Urinary bladder (tissue), 4 donors: Measurements from ENCODE around the gene ZBTB20. TPM values are rescaled to one million over a fixed set of nuclear protein-coding genes. Genes with fewer than 3 reads are reported as not detected.

Experiments
- DNase-seq: peaks from one replicate; pipeline ENCODE4 v3.0.0-alpha.2; 2015; ENCODE audit errors: extremely low spot score
- H3K27ac ChIP-seq: one replicate; pipeline ENCODE4 v1.5.1; 2013; ENCODE audit warnings: low read depth, mild to moderate bottlenecking, moderate library complexity
- H3K36me3 ChIP-seq: one replicate; pipeline ENCODE4 v1.6.1; 2013; ENCODE audit warnings: mild to moderate bottlenecking, moderate library complexity; ENCODE audit not compliant: insufficient read depth
- H3K4me1 ChIP-seq: one replicate; pipeline ENCODE4 v1.6.1; 2013; ENCODE audit warnings: mild to moderate bottlenecking, moderate library complexity; ENCODE audit not compliant: insufficient read depth
- H3K4me3 ChIP-seq: one replicate; pipeline ENCODE4 v1.5.1; 2013; ENCODE audit warnings: low read depth, low read length
- WGBS: extraction: QIAGEN DNeasy Blood & Tissue Kit; methylation state at CpG from one replicate; pipeline ENCODE4 v1.1.7; 2013; 5-methylcytosine and 5-hydroxymethylcytosine counted together
- polyA plus RNA-seq: library from polyadenylated mRNA; stranded (reverse); fragments of 200-250 nt; gene quantifications from one replicate; pipeline ENCODE4 v1.2.3, GENCODE V29; 2013
- total RNA-seq: library from RNA; depleted of rRNA; stranded (reverse); fragments of >200 nt; gene quantifications from one replicate; pipeline ENCODE4 v1.2.3, GENCODE V29; 2014
- donor health status: healthy with polysubstance abuse.
- donor health status: healthy.

ZBTB20 gene
- total and polyA plus RNA-seq, 2 donors: 1.5 to 99.9 TPM

DNA sequence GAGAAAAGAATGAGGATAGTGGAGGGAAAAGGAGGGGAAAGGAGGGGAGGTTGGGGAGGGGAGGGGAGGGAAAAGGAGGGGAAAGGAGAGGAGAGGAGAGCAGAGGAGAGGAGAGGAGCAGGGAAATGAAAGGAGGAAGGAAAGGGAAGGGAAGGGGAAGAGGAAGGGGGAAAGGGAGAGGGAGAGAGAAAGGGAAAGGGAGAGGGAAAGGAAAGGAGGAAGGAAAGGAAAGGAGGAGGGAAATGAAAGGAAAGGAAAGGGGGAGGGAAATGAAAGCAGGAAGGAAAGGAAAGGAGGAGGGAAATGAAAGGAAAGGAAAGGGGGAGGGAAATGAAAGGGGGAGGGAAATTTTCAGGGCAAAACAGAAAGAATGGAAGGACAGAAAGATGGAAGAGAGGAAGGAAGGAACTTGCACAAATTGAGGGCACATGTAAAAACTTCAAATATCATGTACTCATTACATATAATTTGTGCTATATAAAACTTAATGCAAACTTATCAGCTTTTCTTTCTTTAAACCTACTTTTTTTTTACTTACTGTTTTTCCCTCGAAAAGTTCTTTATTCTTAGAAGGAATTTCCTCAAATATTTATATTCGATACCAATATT is 148.0 kb downstream of the ZBTB20 start:
- Histone ChIP-seq H3K36me3 (no peaks in the 10 kb centered on the region), H3K4me3 (no peak overlapping the region), H3K4me1 (no peaks in the 10 kb centered on the region), H3K27ac (no peak overlapping the region)
- no peak for DNase-seq
- WGBS: 97% methylated on average over 2 of the region's 2 CpGs

- H3K4me1 ChIP-seq: no peaks in the 10 kb centered on the region
- H3K4me3 ChIP-seq: no peak overlapping the region
- H3K36me3 ChIP-seq: no peaks in the 10 kb centered on the region
- H3K27ac ChIP-seq: no peak overlapping the region
- 83% methylated on average over 6 of the region's 6 CpGs for WGBS
- DNase-seq: no peak
Measured at GRCh38 chr3:114994554-114995341, 152.3 kb downstream of the ZBTB20 start.

DNA sequence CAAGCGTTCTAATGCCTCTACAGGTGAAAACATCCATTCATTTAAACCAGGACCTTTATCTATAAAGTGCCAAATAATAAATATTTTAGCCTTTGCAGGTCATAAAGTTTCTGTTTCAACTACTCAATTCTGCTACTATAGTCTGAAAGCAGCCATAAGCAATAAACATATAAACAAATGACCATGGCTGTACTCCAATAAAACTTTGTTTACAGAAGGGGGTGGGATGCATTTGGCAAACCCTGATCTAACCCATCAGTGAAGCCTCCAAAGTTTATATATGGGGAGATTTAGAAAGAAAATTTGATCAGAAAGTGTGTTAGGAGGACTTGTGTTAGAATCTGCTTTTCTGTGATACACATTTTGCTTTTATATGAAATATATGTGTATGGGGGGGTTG is 161.3 kb downstream of the ZBTB20 start:
- Histone ChIP-seq H3K27ac (no peak overlapping the region), H3K4me3 (no peak overlapping the region), H3K4me1 (no peaks in the 10 kb centered on the region), H3K36me3 (no peaks in the 10 kb centered on the region)
- no peak for DNase-seq
- 85% methylated on average over 1 of the region's 1 CpG for WGBS

DNA sequence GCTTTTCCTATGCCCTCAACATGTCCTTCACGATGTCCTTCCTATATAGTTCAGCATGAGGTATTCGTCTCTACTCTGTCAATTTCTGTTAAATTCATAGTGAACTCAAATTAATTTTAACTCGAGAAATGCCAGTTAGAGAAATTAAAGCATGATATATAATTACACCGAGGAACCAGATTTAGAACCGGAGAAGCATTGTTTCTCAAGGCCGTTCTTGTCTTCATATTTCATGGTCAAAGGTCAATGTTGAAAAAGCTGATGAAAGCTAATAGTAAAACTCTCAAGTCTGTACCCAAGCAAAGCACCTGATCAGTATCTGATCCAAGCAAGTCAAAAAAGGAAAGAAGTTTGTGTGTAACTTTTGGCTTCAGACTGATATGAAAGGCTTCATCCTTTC is 163.8 kb downstream of the ZBTB20 start:
- H3K4me3 ChIP-seq: no peak overlapping the region
- DNase-seq: no peak

DNA sequence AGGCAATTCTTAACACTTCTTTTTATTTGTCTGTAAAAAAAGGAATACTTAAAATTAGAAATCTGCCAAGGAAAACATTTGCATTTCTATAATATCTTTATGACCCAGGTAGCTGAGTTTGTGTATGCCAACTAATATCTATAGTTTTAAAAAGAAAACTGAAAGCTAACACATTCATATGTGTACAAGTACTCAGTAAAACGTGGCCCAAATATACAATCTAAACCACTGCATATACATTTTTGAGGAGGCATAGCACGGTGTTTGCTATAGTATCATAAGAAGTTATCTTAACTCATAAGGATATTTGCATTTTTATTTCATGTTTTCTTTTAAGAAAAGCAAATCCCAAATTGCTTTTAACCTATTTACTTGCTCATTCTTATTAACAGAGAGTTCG is 172.7 kb downstream of the ZBTB20 start:
- H3K27ac ChIP-seq: no peak overlapping the region
- no peak for DNase-seq
- no peaks in the 10 kb centered on the region for H3K36me3 ChIP-seq
- H3K4me1 ChIP-seq: no peaks in the 10 kb centered on the region
- 93% methylated on average over 3 of the region's 3 CpGs for WGBS
- H3K4me3 ChIP-seq: no peak overlapping the region

More for the DNA sequence above, 163.8 kb downstream of the ZBTB20 start:
- Histone ChIP-seq H3K4me1 (no peaks in the 10 kb centered on the region), H3K27ac (no peak overlapping the region), H3K36me3 (no peaks in the 10 kb centered on the region)
- WGBS: 91% methylated on average over 6 of the region's 6 CpGs

GRCh38 chr3:114973536-114973935 is 173.6 kb downstream of the ZBTB20 start:
- 87% methylated on average over 3 of the region's 3 CpGs for WGBS

GRCh38 chr3:114967168-114967567 is 179.9 kb downstream of the ZBTB20 start:
- DNase-seq: no peak
- H3K4me1 ChIP-seq: no peaks in the 10 kb centered on the region
- H3K36me3 ChIP-seq: no peaks in the 10 kb centered on the region
- no peak overlapping the region for H3K27ac ChIP-seq
- no peak overlapping the region for H3K4me3 ChIP-seq
- WGBS: 24% methylated on average over 1 of the region's 1 CpG

More at GRCh38 chr3:114973536-114973935, 173.6 kb downstream of the ZBTB20 start:
- Histone ChIP-seq H3K36me3 (no peaks in the 10 kb centered on the region), H3K4me1 (no peaks in the 10 kb centered on the region), H3K27ac (no peak overlapping the region), H3K4me3 (no peak overlapping the region)
- DNase-seq: no peak

- Histone ChIP-seq H3K4me1 (no peaks in the 10 kb centered on the region), H3K4me3 (no peak overlapping the region), H3K27ac (no peak overlapping the region), H3K36me3 (no peaks in the 10 kb centered on the region)
- WGBS: 38% methylated on average over 2 of the region's 2 CpGs
- no peak for DNase-seq
Measured at GRCh38 chr3:114962189-114962588, 184.9 kb downstream of the ZBTB20 start.

DNA sequence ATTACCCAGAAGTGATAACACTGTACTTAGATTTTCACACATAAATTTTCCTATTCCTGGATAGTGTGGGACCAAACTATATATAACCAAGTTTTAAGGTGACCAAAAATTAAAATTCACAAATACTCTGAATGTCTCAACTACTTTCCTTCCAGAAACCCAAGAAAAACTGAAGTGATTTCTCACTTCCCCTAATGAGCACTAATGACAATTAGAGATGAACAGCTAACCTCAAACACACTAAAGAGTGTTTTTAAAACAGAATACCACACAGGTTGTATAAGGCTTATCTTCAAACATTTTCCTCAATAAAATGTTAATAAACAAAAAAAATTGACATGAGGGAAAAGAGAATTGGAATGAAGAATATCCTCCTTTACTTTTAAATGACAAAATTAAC is 188.2 kb downstream of the ZBTB20 start:
- Histone ChIP-seq H3K36me3 (no peaks in the 10 kb centered on the region), H3K4me3 (no peak overlapping the region), H3K27ac (no peak overlapping the region), H3K4me1 (no peaks in the 10 kb centered on the region)
- DNase-seq: no peak

GRCh38 chr3:114953800-114954199 is 193.3 kb downstream of the ZBTB20 start:
- no peak for DNase-seq
- WGBS: 98% methylated on average over 1 of the region's 1 CpG
- Histone ChIP-seq H3K27ac (no peak overlapping the region), H3K4me1 (no peaks in the 10 kb centered on the region), H3K4me3 (no peak overlapping the region), H3K36me3 (no peaks in the 10 kb centered on the region)

DNA sequence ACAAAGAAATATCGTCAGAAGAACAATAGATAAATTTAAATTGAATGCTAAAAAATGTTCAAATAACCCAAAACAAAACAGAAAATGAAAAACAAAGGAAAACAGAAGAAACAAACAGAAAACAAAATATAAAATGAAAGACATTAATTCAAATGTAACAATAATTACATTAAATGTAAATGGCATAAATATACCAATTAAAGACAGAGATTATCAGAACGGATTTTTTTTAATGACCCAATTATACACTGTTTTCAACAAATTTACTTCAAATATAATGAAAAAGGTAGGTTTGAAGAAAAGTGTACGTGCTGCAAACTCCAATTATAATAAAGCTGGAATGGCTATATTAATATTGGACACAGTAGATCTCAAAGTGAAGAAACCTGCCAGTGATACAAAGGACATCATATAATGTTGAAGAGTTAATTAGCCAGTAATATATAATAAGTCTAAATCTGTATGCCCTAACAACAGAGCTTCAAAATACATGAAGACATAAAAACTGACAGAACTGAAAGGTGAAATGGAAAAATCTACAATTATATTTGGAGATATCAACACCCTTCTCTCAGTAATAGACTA is 193.8 kb downstream of the ZBTB20 start:
- Histone ChIP-seq H3K4me1 (no peaks in the 10 kb centered on the region), H3K4me3 (no peak overlapping the region), H3K27ac (no peak overlapping the region), H3K36me3 (no peaks in the 10 kb centered on the region)
- 65% methylated on average over 3 of the region's 3 CpGs for WGBS
- DNase-seq: no peak

DNA sequence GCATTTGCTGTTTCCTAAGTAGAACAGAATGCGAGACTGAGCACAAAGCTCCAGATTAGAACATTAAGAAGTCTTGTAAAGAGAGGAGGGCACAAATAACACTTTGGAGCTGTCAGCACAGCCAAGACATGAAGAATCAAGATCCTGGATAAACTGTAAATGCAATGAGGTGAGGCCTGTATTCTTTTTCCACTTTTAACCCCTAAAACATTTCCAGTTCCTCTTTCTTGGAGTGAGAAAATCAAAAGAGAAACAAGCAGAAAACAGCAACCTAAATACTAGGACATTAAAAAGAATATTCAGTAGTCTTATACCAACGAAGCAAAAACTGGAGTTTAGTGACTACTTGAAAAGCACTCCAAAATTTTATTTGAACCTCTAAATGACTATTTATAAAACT is 204.3 kb downstream of the ZBTB20 start:
- 90% methylated on average over 2 of the region's 2 CpGs for WGBS
- Histone ChIP-seq H3K27ac (no peak overlapping the region), H3K36me3 (peaks cover 1% of the 10 kb centered on the region), H3K4me3 (no peak overlapping the region), H3K4me1 (no peaks in the 10 kb centered on the region)
- DNase-seq: no peak

DNA sequence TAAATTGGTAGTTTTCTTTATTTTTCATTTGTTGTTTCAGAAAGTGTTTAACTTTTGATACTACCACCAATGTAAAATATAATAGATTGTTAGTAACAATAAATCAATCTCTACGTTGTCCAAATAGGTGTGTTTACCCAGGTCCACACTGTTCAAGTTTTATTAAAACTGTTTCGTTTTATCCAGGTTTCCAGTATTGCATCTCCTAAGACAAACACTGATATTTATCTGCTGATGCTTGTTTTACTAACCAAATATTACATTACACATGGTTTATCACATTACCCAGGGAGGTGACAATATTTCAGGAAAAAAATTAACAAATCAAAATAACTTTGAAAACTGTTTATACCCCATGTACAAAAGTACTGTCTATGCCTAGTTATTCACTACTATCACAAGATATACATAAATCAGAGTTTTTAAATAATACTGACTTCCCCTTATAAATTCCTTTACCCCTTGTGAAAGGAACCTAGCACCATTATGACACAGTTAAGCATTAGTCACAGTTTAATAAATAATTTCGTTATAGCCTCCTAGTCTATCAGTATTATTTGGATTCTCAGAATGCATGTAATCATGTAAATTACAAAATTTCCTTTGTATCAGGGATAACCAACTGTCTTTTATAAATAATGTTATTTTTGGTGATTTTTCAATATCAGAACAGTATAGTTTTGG is 205.3 kb downstream of the ZBTB20 start:
- 88% methylated on average over 3 of the region's 3 CpGs for WGBS
- Histone ChIP-seq H3K36me3 (peaks cover 1% of the 10 kb centered on the region), H3K27ac (no peak overlapping the region), H3K4me1 (no peaks in the 10 kb centered on the region), H3K4me3 (no peak overlapping the region)
- DNase-seq: no peak

DNA sequence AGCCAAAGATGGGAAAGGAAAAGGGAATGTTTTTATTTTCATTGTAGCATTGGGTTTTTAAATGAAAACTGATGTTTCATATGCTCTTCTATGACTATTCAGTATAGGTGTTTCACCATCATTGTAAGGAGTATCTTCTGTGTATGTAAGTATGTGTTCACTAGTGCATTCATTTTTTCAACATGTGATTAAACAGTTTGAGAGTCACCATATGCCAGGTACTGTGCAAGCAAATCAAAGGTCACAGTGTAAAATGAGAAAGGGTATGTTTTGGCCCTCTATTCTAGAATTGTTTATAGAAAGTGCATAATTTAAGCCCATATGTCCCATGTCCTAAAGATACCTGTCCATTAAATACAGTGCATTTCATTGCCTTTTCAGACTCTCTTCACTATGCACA is 207.2 kb downstream of the ZBTB20 start:
- no peak overlapping the region for H3K27ac ChIP-seq
- no peak overlapping the region for H3K4me3 ChIP-seq
- DNase-seq: no peak
- H3K36me3 ChIP-seq: no peaks in the 10 kb centered on the region
- no peaks in the 10 kb centered on the region for H3K4me1 ChIP-seq
